ENCODE data around the gene LARGE1. TPM values are rescaled to one million over a fixed set of nuclear protein-coding genes. Genes with fewer than 3 reads are reported as not detected.

LARGE1 gene
- total RNA-seq, 1 donor from 2014 or later: 35.7 TPM

DNA sequence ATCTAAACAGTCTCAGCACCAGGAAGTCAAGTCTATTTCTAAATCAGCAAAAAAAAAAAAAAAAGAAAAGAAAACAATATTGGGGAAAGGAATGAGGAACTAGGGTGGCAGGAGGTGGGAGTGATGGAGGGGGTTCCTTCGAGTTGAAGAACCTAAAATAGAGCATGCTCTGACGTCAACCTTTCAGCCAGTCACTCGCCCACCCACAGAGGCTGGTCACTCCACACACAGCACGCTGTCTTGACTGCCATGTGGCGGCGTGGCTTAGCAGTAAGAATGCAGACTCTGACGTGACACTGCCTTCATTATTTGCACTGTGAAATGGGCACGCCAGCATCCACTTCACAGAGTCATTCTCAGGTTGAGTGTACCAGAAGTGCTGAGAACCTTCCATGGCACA lies 48.3 kb downstream of the LARGE1 start:
- no peak for DNase-seq (ENCODE audit: low spot score in 2 of 2, unreplicated experiment in 2 of 2)
- no peaks in the 10 kb centered on the region for H3K27me3 Mint-ChIP-seq (ENCODE audit: low read depth)
- peaks cover 4% of the 10 kb centered on the region for H3K4me1 Mint-ChIP-seq
- H3K36me3 Mint-ChIP-seq: no peaks in the 10 kb centered on the region
- no peak overlapping the region for H3K27ac Mint-ChIP-seq
- no peak overlapping the region for H3K4me3 Mint-ChIP-seq
- TF ChIP-seq, protein P1, sequence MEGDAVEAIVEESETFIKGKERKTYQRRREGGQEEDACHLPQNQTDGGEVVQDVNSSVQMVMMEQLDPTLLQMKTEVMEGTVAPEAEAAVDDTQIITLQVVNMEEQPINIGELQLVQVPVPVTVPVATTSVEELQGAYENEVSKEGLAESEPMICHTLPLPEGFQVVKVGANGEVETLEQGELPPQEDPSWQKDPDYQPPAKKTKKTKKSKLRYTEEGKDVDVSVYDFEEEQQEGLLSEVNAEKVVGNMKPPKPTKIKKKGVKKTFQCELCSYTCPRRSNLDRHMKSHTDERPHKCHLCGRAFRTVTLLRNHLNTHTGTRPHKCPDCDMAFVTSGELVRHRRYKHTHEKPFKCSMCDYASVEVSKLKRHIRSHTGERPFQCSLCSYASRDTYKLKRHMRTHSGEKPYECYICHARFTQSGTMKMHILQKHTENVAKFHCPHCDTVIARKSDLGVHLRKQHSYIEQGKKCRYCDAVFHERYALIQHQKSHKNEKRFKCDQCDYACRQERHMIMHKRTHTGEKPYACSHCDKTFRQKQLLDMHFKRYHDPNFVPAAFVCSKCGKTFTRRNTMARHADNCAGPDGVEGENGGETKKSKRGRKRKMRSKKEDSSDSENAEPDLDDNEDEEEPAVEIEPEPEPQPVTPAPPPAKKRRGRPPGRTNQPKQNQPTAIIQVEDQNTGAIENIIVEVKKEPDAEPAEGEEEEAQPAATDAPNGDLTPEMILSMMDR (IDR thresholded peaks at IDR 0.05; ENCODE audit: unreplicated experiment): no peak
- H3K9me3 Mint-ChIP-seq: no peaks in the 10 kb centered on the region

DNA sequence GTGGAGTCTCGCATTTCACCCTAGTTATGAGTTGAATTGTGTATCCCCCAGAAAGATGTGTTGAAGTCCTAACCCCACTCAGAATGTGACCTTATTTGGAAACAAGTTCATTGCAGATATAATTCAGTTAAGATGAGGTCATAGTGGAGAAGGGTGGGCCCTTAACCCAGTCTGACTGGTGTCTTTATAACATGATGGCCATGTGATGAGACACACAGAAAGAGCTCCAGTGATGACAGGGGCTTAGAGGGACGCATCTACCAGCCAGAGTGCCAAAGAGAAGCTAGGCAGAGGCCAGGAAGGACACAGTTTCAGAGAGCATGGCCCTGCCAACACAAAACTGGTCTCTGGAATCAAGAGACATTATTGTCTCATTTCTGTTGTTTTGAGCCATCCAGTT lies 50.3 kb downstream of the LARGE1 start:
- no peaks in the 10 kb centered on the region for H3K9me3 Mint-ChIP-seq
- no peak overlapping the region for H3K27ac Mint-ChIP-seq
- no peaks in the 10 kb centered on the region for H3K27me3 Mint-ChIP-seq (ENCODE audit: low read depth)
- no peak for DNase-seq (ENCODE audit: low spot score in 2 of 2, unreplicated experiment in 2 of 2)
- H3K36me3 Mint-ChIP-seq: no peaks in the 10 kb centered on the region
- H3K4me1 Mint-ChIP-seq: peaks cover 4% of the 10 kb centered on the region
- TF ChIP-seq, protein P1 (IDR thresholded peaks at IDR 0.05; ENCODE audit: unreplicated experiment): no peak
- H3K4me3 Mint-ChIP-seq: no peak overlapping the region

DNA sequence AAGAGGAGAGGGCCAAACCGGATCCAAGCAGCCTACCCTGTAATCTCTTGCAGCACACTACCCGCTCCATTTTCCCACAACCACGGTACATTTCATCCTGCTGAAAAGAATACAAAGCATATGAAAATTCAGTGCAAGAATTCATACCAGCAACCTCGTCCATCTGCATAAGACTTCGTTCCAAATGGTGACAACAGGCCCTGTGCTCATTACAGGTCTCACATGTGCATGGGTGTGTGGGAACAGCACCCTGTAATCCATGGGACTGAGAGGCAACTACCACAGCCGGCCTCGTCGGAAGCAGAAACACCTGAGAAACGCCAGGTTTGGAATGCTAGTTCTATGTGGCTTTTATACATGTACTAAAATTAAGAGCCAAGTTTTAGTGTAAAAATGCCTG lies 52.3 kb downstream of the LARGE1 start:
- Mint-ChIP-seq H3K4me1 (peaks cover 2% of the 10 kb centered on the region), H3K36me3 (no peaks in the 10 kb centered on the region), H3K27me3 (ENCODE audit: low read depth) (no peaks in the 10 kb centered on the region), H3K27ac (no peak overlapping the region), H3K4me3 (no peak overlapping the region), H3K9me3 (no peaks in the 10 kb centered on the region)
- TF ChIP-seq, protein P1 (IDR thresholded peaks at IDR 0.05; ENCODE audit: unreplicated experiment): no peak
- no peak for DNase-seq (ENCODE audit: low spot score in 2 of 2, unreplicated experiment in 2 of 2)

DNA sequence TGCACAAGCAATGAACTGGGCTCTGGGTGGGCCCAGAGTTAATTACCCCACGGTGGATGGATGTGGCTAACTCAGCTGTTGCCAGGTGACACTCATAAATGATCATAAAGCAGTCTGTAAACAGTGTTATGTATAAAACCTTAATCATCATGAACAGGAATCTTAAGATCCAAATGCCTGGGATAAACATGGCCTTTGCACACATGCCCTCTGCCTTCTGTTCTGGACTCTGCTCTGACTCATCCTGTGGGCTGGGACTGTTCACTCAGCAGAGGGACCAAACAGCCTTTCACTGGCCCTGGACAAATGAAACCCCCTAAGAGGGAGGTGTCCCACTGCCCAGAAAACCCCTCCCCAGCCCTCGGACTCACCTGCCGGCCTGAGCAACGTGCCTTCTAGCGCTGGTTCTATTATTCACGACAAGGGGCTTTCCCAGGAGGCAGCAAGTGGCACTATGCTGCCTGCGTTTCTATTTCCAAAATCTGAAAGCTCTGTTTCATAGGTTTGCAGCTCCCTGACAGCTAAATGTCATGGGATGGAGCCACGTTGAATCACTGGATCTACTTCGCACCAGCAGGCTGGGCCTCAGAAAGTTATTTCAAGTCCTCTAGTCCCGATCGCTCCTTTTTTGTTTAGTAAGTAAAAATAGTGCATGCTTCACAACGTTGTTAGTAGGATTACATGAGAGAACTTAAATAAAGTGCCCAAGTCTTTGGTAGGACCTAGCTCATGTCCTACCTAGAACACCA lies 53.0 kb downstream of the LARGE1 start:
- H3K9me3 Mint-ChIP-seq: no peaks in the 10 kb centered on the region
- no peak for DNase-seq (ENCODE audit: low spot score in 2 of 2, unreplicated experiment in 2 of 2)
- no peaks in the 10 kb centered on the region for H3K36me3 Mint-ChIP-seq
- H3K27me3 Mint-ChIP-seq (ENCODE audit: low read depth): no peaks in the 10 kb centered on the region
- no peak overlapping the region for H3K4me3 Mint-ChIP-seq
- TF ChIP-seq, protein P1 (IDR thresholded peaks at IDR 0.05; ENCODE audit: unreplicated experiment): no peak
- H3K4me1 Mint-ChIP-seq: peaks cover 2% of the 10 kb centered on the region
- no peak overlapping the region for H3K27ac Mint-ChIP-seq

DNA sequence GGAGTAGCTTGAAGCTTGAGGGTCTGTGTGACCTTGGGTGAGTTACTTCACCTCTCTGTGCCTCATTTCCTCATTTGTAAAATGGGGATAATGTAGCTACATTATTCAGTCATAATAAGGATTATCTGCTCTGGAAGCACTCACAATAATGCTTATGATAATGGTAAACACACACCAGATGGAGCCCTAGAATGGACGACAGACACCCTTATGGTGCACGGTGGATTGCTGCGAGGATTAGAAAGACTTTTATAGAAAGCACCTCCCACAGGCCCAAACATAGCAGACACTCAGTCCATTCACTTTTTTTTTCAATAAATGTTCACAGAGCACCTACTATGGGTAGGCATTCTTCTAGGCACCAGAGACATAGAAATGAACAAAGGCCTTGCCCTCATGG lies 53.8 kb downstream of the LARGE1 start:
- no peak for DNase-seq (ENCODE audit: low spot score in 2 of 2, unreplicated experiment in 2 of 2)
- TF ChIP-seq, protein P1 (IDR thresholded peaks at IDR 0.05; ENCODE audit: unreplicated experiment): no peak
- H3K27me3 Mint-ChIP-seq (ENCODE audit: low read depth): no peaks in the 10 kb centered on the region
- H3K9me3 Mint-ChIP-seq: no peaks in the 10 kb centered on the region
- H3K36me3 Mint-ChIP-seq: no peaks in the 10 kb centered on the region
- H3K4me1 Mint-ChIP-seq: no peaks in the 10 kb centered on the region
- H3K27ac Mint-ChIP-seq: no peak overlapping the region
- H3K4me3 Mint-ChIP-seq: no peak overlapping the region

All from mesothelial cell of epicardium (in vitro differentiated cells).